Hematopoietic multipotent progenitor cell treated with erythropoietin and hydrocortisone succinate and interleukin-3 and kit ligand, for 17 days (in vitro differentiated cells): ENCODE measurements around the gene FAM217A.

ENCODE experiments used
- DNase-seq: peaks from one replicate; pipeline ENCODE4 v3.0.0-alpha.2; 2015; ENCODE audit warnings: low spot score

Gene FAM217A

DNA sequence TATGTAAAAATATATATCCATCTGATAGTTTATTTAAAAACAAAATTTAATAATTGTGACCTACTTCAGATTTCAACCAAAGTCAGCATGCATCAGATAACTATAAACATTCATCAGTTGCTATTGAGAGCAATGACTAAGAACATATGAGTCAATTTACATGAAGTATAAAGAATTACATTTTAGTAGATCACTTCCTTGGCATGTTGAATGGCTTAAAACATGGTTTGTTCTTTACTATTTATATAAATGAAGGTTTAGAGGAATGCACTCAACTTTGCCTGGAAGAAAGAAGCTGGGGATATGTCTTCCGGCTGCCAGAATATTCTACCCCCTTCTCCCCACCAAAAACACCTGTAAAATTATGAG lies 6.4 kb upstream of the FAM217A start:
- DNase-seq = no peak

DNA sequence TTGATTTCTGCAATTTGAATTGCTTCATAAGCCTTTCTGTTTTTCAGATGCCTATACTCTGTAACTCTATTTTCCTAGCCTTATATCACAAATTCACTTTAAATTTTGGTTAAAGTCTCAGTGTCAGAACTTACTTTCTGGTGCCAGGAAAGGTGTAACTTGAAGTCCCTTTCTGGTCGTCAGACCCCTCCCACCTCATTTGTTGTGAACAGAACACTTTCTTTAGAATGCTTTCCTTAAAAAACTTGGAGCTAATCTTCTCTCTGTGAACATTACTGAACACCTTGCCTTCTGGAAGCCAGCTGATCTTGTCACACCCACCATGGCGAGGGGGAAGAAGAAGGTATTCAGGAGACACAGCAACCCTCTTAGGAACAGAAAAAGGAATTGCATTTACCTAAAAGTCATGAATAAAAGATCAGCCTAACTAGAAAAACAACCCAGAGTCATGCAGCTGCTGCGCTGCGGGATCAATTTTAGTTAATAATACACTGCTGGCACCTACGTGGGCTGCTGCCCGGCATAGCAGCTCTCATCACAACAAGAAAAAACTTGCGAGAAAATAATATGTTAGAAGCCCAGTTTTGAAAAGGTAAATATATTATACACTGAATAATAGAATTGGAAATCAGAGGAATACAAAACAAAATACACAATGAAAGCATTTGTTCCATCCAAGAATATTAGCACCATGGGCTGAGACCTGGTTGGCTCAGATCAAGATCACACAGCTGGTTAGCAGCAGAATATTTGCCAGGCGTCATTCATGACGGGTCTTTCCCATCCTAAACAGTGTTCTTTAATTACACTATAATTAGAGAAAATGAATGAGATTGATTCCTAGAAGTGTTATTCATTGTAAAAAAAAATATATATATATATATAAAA lies 5.8 kb upstream of the FAM217A start:
- no peak for DNase-seq

DNA sequence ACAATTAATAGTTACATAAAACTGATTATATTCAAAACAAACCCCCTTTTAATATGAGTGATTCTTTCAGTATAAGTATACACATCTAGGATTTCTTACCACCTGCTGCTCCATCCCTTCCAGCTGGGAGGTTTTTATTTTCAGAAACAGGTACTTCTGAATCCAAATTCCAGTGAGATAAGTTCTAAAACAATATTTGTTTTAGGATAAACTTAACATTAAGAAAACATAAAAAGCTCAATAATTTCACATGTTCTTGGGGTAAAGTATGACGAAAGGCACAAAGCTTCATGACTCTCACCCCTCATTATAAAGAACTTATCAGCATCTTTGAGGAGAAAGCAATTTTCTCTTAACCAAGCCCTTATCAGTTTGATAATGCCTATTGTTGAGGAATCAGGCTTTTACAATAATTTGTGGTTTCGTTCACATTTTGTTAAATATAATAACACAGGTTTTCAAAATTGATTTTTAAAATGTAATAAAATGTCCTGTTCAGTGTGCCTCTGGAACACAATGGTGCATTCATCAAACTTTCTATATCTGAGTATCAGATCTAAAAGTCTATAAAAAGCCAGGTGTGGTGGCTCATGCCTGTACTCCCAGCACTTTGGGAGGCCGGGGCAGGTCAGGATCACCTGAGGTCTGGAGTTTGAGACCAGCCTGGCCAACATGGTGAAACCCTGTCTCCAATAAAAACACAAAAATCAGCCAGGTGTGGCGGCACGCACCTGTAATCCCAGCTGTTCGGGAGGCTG lies 4.3 kb downstream of the FAM217A start:
- DNase-seq = no peak

DNA sequence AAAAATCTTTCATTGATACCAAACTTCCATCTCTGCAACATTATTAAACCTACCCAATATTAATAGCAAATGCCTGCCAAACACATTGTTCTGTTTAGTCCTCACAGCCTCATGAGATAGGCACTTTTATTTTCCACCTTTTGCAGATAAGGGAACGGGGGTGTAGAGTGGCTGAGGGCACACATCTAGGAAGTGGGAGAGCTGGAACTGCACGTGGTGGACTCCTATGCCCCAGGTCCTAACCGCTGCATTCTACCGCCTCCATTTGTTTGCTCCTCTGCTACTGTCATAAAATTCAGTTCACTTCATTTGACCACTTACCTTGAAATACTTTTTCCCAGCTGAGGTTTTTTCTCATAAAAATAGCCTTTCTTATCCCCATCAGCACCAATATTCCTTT lies 7.6 kb downstream of the FAM217A start:
- no peak for DNase-seq

DNA sequence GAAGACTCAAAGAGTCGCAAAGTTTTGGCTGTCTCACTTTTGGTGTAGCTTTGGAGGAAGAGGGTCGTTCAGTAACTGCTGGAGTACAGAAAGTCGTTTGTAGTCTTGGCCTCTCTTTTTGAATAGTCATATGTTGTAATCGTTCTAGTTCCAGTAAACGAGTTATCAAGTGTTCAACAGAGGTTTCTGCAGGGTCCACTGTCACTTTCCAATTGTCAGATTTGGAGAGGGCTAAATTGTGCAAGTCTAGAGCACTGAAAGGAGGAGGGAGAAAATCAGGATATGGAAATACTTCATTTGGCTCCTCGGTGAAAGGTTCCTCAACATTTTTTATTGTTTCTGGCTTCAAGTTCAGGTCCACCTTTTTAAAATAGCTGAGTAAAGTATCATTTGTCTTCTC lies 9.7 kb downstream of the FAM217A start:
- no peak for DNase-seq

DNA sequence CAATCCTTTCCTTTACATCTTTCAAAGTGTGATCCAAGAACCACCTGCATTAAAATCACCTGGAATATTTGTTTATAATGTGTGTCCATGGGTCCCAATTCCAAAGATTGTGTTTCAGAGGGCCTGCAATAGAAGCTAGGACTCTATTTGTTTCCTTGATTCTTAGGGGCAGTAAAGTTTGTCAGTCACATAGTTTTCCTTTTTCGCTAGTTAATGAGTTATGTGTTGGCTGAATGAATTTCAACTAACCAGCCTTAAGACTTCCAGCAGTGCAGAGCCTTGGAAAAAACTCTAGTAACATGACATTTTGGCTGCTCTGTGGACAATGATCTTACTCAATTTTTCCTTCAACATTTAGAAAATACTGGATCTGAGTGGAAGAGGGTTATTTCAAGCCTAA lies 11.3 kb downstream of the FAM217A start:
- no peak for DNase-seq

DNA sequence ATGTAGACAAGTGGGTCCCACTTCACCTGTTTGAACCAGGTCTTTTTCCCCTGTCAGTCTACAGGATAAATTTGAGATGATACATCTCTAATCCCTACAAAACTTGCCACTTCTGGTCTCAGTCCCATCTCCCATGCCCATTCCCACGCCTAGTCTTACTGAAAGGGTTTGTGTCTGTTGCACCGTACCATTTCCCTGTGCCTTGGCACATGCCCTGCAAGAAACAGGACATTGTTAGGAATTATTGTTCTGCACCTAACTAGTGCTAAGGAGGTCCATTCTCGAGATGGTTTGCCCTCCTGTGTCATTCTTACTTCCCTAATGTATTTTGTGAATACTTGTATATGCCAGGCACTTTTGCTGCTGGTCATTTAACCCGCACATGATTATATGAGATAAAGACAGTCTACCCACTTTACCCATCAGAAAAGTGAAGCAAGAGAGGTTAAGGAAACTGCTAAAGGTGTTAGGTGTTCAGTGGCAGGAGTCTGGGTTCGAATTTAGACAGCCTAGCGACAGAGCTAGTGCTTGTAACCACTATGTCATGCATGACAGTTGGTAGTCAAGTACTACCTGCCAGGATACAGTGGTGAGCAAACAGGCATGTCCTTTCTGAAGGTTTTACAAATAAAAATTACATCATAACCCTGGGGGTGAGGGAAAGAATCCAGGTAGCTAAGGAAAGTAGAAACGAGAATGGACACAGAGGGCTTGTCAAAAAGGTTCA lies 12.7 kb downstream of the FAM217A start:
- no peak for DNase-seq

DNA sequence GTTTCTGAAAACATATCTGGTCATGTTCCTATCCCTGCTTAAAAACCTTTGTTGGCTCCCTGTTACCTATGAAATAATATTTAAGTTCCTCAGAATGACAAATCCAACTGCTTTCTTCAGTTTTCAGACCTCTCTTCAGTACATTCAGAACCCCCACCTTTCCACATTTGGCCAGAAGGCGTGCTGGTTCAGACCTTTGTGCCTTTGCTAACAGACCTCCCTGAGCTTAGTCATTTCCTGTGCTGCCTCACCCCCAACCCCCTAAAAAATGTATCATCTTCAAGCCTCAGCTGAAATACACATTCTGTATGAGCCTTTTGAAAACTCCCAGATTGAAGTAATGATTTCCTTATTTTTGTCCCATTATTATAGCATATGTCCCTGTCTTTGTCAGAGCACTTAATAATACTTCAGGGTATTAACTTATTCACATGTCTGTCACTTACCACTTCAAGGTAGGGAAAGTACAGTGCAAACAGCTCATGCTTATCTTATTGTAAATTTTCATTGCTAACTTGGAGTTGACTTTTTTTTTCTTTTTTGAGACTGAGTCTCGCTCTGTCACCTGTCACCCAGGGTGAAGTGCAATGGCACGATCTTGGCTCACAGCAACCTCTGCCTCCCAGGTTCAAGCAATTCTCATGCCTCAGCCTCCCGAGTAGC lies 19.7 kb downstream of the FAM217A start:
- no peak for DNase-seq

DNA sequence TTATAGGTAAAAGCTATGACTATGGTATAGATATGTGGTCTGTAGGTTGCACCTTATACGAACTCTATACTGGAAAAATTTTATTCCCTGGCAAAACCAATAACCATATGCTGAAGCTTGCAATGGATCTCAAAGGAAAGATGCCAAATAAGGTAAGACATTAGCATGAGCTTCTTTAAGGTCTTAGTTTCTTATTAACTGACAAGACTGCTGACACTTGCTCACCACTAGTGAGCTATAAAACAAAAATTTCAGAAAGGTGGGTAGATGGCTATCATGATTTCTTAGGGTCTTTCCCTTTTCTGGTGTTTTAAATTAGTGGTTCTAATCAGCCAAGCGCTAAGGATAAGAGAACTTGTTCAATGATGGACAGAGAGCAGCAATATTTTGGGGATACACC lies 21.9 kb downstream of the FAM217A start:
- no peak for DNase-seq

DNA sequence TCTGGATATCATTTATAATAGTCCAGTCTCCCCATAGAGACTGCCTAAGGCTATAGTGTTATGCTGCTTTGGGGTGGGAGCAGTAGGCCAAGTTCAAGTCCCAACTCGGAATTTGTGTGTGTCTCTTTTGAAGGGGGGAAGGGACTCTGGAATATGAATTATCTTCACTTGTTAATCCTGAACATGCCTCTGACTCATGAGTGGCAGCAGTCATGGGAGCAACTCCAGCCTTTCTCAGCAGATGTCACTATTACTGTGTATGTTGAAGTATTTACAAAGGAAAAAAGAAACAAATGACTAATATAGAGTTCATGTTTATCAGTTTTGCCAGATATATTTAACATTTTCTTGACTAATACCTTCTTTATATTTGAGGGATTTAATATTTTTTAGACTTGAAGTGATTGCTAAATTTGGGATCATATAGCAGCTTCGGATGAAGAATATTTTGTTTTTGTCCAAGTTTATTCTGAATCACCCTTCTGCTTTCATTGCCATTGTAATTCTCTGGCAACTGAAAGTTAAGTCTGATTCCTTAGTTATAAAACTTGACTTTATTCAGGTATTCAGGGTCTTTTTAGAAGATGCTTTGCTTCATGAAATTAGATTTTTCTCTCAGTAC lies 23.4 kb downstream of the FAM217A start:
- DNase-seq = peak; percentile 54

DNA sequence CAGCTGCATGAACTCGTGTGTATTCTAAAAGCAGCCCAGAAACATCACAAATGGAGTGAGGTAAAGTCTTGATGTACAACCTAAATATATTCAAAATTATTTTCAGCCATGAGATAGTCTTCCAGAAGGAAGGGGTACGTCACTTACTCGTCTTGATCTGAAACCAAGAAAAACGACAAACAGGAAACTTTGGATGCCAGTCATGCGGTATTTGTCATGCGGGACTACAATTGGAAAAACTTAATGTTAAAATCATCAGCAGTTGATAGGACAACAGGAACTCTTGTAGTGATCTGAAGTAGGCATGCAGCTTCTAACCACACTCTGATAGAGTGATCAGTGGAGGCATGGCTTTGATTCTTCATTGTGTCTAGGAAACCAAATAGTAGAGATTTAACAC lies 29.7 kb downstream of the FAM217A start:
- no peak for DNase-seq

DNA sequence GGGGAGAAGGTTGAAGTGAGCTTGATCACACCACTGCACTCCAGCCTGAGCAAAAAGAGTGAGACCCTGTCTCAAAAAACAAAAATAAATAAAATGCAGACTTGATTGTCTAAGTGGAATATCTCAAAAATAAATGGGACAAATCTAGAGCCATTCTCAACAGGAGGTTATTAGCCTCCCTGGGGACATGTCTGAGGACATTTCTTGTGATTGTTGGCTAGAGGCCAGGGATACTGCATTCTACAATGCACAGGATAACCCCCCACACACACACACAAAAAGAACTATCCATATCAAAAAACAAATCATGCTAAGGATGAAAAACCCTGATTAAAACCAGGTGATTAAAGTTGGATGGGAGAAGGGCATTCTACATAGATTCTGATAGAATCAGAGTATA lies 37.5 kb downstream of the FAM217A start:
- no peak for DNase-seq

DNA sequence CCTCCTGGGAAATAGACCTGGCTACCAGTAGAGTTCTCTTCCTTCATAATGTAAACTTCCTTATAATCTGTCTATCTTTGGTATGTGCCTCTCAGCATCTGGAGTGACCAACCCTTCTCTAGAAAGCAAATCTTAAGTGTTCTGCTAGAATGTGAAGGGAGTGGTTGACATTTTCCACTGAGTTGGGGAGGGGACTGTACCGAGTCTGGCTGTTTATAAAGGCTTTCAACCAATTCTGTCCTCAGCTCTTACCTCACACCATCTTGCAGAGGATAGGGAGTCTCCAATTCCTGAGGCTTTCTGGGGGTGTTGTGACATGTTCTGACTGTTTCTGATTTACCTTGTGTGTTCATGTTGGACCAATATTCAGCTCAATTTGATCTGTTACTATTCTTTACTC lies 39.6 kb downstream of the FAM217A start:
- no peak for DNase-seq

DNA sequence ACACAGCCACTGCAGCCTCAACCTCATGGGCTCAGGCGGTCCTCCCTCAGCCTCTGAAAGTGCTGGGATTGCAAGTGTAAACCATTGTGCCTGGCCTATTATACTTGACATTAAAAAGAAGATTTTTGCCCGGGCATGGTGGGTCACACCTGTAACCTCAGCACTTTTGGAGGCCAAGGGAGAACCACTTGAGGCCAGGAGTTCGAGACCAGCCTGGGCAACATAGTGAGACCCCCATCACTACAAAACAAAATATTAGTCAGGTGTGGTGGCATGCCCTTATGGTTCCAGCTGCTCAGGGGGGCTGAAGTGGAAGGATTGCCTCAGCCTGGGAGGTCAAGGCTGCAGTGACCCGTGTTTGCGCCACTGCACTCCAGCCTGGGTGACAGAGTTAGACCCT lies 42.4 kb downstream of the FAM217A start:
- DNase-seq = no peak

DNA sequence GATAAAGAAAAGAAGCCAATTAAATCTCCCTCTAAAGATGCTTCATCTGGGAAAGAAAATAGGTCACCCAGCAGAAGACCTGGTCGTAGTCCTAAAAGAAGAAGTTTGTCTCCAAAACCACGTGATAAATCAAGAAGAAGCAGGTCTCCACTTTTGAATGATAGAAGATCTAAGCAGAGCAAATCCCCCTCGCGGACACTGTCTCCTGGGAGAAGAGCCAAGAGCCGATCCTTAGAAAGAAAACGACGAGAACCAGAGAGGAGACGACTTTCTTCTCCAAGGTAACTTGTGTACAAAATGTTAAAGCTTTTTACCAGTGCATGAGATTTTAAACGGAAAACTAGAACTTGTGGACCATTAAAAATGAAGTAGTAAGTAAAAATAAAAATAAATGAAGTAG lies 46.5 kb downstream of the FAM217A start:
- DNase-seq = no peak

DNA sequence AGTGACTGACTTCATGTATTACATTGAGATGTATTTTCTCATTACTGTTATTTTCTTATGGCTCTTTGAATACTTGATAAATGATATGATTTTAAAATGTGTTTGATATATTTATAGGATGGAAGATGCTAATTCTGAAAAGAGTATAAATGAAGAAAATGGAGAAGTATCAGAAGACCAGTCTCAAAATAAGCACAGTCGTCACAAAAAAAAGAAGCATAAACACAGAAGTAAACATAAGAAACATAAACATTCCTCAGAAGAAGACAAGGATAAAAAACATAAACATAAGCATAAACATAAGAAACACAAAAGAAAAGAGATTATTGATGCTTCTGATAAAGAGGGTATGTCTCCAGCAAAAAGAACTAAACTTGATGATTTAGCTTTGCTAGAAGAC lies 47.5 kb downstream of the FAM217A start:
- no peak for DNase-seq

DNA sequence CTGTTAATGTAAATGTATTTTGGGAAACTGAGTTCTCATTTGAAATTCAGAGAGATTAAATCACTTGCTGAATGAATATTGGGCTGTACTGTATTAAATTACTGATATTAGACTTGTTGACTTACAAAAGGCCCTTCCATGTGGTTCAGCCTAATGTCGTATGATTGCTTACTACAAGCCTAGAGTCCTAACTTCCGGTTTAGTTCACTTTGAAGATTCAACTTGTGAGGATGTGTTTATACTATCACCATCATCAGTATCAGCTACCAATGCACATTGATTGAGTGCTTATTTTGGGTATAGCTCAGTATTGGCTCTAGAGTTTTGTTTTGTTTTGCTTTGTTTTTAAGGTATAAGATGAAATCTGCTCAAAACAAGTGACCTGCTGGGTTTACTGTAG lies 48.3 kb downstream of the FAM217A start:
- DNase-seq = no peak

DNA sequence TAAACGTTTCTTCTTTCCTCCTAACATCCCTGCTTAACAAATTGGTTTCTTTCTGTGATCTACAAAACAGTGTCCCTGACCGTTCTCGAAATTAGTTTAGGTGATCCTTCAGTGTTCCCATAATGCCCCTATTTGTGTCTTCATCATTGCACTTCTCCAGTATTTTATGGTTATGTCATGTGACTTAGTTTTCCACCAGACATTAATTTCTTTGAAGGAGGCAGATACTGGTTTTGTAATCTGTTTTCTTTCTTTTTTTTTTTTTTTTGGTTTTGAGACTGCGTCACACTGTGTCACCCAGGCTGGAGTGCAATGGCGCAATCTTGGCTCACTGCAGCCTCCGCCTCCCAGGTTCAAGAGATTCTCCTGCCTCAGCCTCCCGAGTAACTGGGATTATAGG lies 49.2 kb downstream of the FAM217A start:
- no peak for DNase-seq

DNA sequence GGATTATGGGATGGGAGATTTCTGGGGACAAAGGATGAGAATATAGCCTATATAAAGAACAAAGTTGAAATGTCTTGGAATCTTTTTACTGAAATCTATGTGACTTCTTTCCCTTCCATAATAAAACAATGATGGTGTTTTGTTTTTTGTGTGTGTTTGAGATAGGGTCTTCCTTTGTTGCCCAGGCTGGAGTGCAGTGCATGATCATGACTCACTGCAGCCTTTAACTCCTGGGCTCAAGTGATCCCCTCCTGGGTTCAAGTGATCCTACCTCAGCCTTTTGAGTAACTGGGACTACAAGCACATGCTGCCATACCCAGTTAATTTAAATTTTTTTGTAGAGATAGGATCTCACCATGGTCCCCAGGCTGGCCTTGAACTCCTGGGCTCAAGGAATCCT lies 50.9 kb downstream of the FAM217A start:
- no peak for DNase-seq

DNA sequence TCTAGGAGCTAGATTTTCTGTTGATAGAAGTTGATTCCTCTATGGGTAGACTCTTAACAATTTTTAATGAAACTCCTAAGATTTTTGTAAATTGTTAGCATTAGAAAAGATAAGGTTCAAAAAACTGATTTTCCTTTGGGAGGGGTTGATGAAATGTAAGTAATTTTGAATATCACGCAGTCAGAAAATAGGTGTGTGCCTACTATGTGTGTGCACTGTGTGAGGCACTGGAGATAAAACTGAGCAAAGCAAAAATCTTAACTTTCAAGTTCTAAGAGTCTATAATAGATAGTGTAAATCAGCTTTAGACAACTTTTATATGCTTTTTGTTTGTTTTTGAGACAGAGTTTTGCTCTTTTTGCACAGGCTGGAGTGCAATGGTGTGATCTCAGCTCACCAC lies 53.3 kb downstream of the FAM217A start:
- no peak for DNase-seq

DNA sequence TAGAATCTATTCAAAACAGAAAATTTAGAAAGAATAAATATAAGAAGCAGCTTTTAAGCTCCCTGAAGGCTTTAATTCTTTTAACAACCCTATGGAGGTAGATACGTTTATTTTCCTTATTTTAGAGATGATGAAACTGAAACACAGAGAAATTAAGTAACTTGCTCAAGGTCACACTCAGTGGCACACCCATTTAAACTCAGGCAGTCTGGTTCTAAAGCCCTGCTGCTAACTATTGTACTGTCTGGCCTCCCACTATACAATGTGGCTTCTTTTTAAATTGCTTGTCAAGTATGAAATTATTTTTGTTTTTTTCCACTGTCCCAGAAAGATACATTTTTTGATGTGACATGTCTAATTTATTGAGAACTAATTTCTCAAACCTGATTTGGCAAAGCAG lies 55.7 kb downstream of the FAM217A start:
- DNase-seq = no peak
